GM19463 (cell line): ENCODE data around the gene TRAF3IP1.
"Not testable (repeated sequence)": the region's sequence is repeated elsewhere in the genome, so short reads cannot be mapped to it uniquely, and the experiment has no call there.

Source experiments
- ATAC-seq: cut with Tn5 transposase; IDR thresholded peaks from one replicate; pipeline ENCODE4 v1.9.1; 2021; ENCODE audit warnings: mild to moderate bottlenecking, moderate library complexity; ENCODE audit not compliant: unreplicated experiment

The TRAF3IP1 gene

GRCh38 chr2:238337846-238338245, 17.5 kb downstream of the TRAF3IP1 start:
- no peak for ATAC-seq

- ATAC-seq: no peak
Measured at GRCh38 chr2:238338710-238339394, 18.5 kb downstream of the TRAF3IP1 start.

GRCh38 chr2:238339395-238339780, 19.1 kb downstream of the TRAF3IP1 start:
- ATAC-seq: no peak

- ATAC-seq: no peak
Measured at GRCh38 chr2:238339814-238340213, 19.5 kb downstream of the TRAF3IP1 start.

- ATAC-seq: no peak
Measured at GRCh38 chr2:238341536-238341935, 21.2 kb downstream of the TRAF3IP1 start.

- no peak for ATAC-seq
Measured at GRCh38 chr2:238344035-238344434, 23.7 kb downstream of the TRAF3IP1 start.

GRCh38 chr2:238344517-238344916, 24.2 kb downstream of the TRAF3IP1 start:
- ATAC-seq: no peak

GRCh38 chr2:238345297-238345968, 25.1 kb downstream of the TRAF3IP1 start:
- no peak for ATAC-seq

- peak; percentile 48 for ATAC-seq
Measured at GRCh38 chr2:238346544-238346943, 26.2 kb downstream of the TRAF3IP1 start.

GRCh38 chr2:238350150-238350897, 30.0 kb downstream of the TRAF3IP1 start:
- ATAC-seq: no peak

- no peak for ATAC-seq
Measured at GRCh38 chr2:238351315-238351714, 31.0 kb downstream of the TRAF3IP1 start.

- no peak for ATAC-seq
Measured at GRCh38 chr2:238352361-238352760, 32.0 kb downstream of the TRAF3IP1 start.

GRCh38 chr2:238358769-238359168, 38.5 kb downstream of the TRAF3IP1 start:
- no peak for ATAC-seq

GRCh38 chr2:238359403-238359802, 39.1 kb downstream of the TRAF3IP1 start:
- ATAC-seq: no peak

- ATAC-seq: no peak
Measured at GRCh38 chr2:238361877-238362276, 41.6 kb downstream of the TRAF3IP1 start.

- no peak for ATAC-seq
Measured at GRCh38 chr2:238362626-238363025, 42.3 kb downstream of the TRAF3IP1 start.

GRCh38 chr2:238369591-238370040, 49.3 kb downstream of the TRAF3IP1 start:
- no peak for ATAC-seq

GRCh38 chr2:238370094-238370822, 49.9 kb downstream of the TRAF3IP1 start:
- ATAC-seq: no peak

GRCh38 chr2:238370823-238371372, 50.6 kb downstream of the TRAF3IP1 start:
- ATAC-seq: no peak

GRCh38 chr2:238372277-238372676, 52.0 kb downstream of the TRAF3IP1 start:
- ATAC-seq: not testable (repeated sequence)

GRCh38 chr2:238376884-238377391, 56.6 kb downstream of the TRAF3IP1 start:
- ATAC-seq: no peak
